Measurements from ENCODE around the gene PHF23. TPM values are rescaled to one million over a fixed set of nuclear protein-coding genes. Genes with fewer than 3 reads are reported as not detected.

PHF23 gene
- total and polyA plus RNA-seq, 9 of the 15 experiments (the other 6 are each of a cell fraction or from before 2014, with no cell fraction given), result 7.4 to 87.5 (median 33.7) TPM

DNA sequence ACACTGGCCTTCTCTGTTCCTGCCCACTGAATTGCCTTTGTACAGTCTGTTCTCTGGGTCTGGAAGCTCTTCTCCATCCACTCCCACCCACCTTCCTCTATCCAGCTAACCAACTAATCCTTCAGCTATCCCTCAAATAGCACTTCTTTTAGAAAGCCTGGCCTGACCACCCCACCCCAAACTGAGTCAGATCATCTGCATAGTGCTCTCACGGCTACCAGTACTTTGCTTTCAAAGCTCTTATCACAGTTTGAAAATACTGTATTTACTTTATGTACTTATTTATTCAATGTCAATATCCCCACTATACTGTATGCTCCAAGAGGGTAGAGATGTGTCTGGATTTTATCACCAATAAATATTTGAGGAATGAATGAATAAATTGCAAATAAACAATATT is 27.5 kb upstream of the PHF23 start:
- POLR2A ChIA-PET, result interaction anchor here (0.6 to 1.2 kb wide), 3 partner anchors 15 to 419 kb away, joined by 3 read pairs; partner anchors contain the start of genes CTDNEP1 and ELP5
- in situ Hi-C loops (cut with MboI), result no loop called here
- BruUV-seq (replicated peaks), result no TSS peak

More for the DNA sequence above, 27.5 kb upstream of the PHF23 start:
- peaks cover 10 to 23% of the 10 kb centered on the region in 2 experiments; a peak in 4 of 5 replicates for H3K4me1 ChIP-seq (replicated peaks in 1 of 2; ENCODE audit: control insufficient read depth in 2 of 2, insufficient read depth in 2 of 2, low read length in 2 of 2)
- no peak for FAIRE-seq
- no peaks in the 10 kb centered on the region for H3K27me3 ChIP-seq (ENCODE audit: control insufficient read depth in 2 of 2, insufficient read depth in 2 of 2, low read length in 2 of 2)
- TF ChIP-seq, protein P1, sequence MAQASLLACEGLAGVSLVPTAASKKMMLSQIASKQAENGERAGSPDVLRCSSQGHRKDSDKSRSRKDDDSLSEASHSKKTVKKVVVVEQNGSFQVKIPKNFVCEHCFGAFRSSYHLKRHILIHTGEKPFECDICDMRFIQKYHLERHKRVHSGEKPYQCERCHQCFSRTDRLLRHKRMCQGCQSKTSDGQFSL (CRISPR knock-in tag; IDR thresholded peaks at IDR 0.05), result no peak
- TF ChIP-seq, protein P1 (tag; IDR thresholded peaks at IDR 0.05), result no peak
- TF ChIP-seq NCOA4 (IDR thresholded peaks at IDR 0.05; ENCODE audit: partially characterized antibody), result no peak
- no peak for TF ChIP-seq ZNF551 (CRISPR knock-in tag; IDR thresholded peaks at IDR 0.05)
- no peak for TF ChIP-seq ARID1B (IDR thresholded peaks at IDR 0.05)
- no peak for TF ChIP-seq TCFL5 (CRISPR knock-in tag; conservative IDR thresholded peaks at IDR 0.05)
- TF ChIP-seq POLR2A (conservative IDR thresholded peaks at IDR 0.05), result no peak
- TF ChIP-seq NCOA1 (IDR thresholded peaks at IDR 0.05; ENCODE audit: low read depth), result no peak
- no peak for TF ChIP-seq SREBF2 (CRISPR knock-in tag; IDR thresholded peaks at IDR 0.05)
- TF ChIP-seq, protein P2, sequence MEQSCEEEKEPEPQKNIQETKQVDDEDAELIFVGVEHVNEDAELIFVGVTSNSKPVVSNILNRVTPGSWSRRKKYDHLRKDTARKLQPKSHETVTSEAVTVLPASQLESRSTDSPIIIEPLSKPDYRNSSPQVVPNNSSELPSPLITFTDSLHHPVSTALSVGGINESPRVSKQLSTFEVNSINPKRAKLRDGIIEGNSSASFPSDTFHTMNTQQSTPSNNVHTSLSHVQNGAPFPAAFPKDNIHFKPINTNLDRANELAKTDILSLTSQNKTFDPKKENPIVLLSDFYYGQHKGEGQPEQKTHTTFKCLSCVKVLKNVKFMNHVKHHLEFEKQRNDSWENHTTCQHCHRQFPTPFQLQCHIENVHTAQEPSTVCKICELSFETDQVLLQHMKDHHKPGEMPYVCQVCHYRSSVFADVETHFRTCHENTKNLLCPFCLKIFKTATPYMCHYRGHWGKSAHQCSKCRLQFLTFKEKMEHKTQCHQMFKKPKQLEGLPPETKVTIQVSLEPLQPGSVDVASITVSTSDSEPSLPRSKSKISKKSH (CRISPR knock-in tag; IDR thresholded peaks at IDR 0.05), result no peak
- TF ChIP-seq, protein P3, sequence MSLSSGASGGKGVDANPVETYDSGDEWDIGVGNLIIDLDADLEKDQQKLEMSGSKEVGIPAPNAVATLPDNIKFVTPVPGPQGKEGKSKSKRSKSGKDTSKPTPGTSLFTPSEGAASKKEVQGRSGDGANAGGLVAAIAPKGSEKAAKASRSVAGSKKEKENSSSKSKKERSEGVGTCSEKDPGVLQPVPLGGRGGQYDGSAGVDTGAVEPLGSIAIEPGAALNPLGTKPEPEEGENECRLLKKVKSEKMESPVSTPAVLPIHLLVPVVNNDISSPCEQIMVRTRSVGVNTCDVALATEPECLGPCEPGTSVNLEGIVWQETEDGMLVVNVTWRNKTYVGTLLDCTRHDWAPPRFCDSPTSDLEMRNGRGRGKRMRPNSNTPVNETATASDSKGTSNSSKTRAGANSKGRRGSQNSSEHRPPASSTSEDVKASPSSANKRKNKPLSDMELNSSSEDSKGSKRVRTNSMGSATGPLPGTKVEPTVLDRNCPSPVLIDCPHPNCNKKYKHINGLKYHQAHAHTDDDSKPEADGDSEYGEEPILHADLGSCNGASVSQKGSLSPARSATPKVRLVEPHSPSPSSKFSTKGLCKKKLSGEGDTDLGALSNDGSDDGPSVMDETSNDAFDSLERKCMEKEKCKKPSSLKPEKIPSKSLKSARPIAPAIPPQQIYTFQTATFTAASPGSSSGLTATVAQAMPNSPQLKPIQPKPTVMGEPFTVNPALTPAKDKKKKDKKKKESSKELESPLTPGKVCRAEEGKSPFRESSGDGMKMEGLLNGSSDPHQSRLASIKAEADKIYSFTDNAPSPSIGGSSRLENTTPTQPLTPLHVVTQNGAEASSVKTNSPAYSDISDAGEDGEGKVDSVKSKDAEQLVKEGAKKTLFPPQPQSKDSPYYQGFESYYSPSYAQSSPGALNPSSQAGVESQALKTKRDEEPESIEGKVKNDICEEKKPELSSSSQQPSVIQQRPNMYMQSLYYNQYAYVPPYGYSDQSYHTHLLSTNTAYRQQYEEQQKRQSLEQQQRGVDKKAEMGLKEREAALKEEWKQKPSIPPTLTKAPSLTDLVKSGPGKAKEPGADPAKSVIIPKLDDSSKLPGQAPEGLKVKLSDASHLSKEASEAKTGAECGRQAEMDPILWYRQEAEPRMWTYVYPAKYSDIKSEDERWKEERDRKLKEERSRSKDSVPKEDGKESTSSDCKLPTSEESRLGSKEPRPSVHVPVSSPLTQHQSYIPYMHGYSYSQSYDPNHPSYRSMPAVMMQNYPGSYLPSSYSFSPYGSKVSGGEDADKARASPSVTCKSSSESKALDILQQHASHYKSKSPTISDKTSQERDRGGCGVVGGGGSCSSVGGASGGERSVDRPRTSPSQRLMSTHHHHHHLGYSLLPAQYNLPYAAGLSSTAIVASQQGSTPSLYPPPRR (CRISPR knock-in tag; IDR thresholded peaks at IDR 0.05; ENCODE audit: borderline replicate concordance), result no peak
- TF ChIP-seq ZNF79 (CRISPR knock-in tag; IDR thresholded peaks at IDR 0.05; ENCODE audit: low read depth), result no peak
- no peak for TF ChIP-seq POLR3A (IDR thresholded peaks at IDR 0.05; ENCODE audit: borderline replicate concordance, extremely low read depth, insufficient read depth, insufficient read length)
- TF ChIP-seq ZNF408 (CRISPR knock-in tag; IDR thresholded peaks at IDR 0.05; ENCODE audit: low read depth), result no peak
- no peak for TF ChIP-seq ZNF124 (CRISPR knock-in tag; IDR thresholded peaks at IDR 0.05)
- no peak for TF ChIP-seq KHSRP (IDR thresholded peaks at IDR 0.05)
- peak overlapping the region; percentile 24; the same call in 1 of the 3 replicates for H3K27ac ChIP-seq (ENCODE audit: extremely low read depth, low read depth, low read length)
- H3K9ac ChIP-seq (ENCODE audit: insufficient read depth in 1 of 2, low read depth in 2 of 2, low read length in 2 of 2), result peak overlapping the region in 1 of 2 experiments; percentile 58; a peak in 1 of 4 replicates
- no peak overlapping the region for H3K4me3 ChIP-seq
- no peaks in the 10 kb centered on the region for H3K36me3 ChIP-seq (ENCODE audit: control insufficient read depth, insufficient read depth, low read length)
- CTCF ChIA-PET (ENCODE audit: low intra/inter-chr PET ratio), result no interaction called here
- H3K4me2 ChIP-seq (ENCODE audit: insufficient read depth, low read length), result no peak overlapping the region
- H3K9me1 ChIP-seq (ENCODE audit: control insufficient read depth, insufficient read depth, low read length), result no peaks in the 10 kb centered on the region
- H2AFZ ChIP-seq (ENCODE audit: low read depth, low read length), result peak overlapping the region; percentile 78
- no peaks in the 10 kb centered on the region for H3K79me2 ChIP-seq (ENCODE audit: control insufficient read depth, insufficient read depth, low read length)
- intact Hi-C loops (cut with micrococcal nuclease), result no loop called here
- H3K9me3 ChIP-seq (replicated peaks; ENCODE audit: control insufficient read depth, insufficient read depth, low read depth, low read length), result no peaks in the 10 kb centered on the region
- DNase-seq (ENCODE audit: extremely low read depth in 1 of 4, low spot score in 3 of 4), result no peak
- H4K20me1 ChIP-seq (replicated peaks; ENCODE audit: control insufficient read depth, insufficient read depth, low read length), result no peaks in the 10 kb centered on the region
- 33% methylated on average over 1 of the region's 1 CpG for WGBS (ENCODE audit: insufficient coverage, low coverage, missing lambda C conversion rate)
- no peak for ATAC-seq

Measured in K562 (cell line).